ENCODE results near the gene CNTNAP5. TPM values are rescaled to one million over a fixed set of nuclear protein-coding genes. Genes with fewer than 3 reads are reported as not detected.
A peak's percentile ranks its signal among the peaks of the same experiment; 100 is the strongest.

The CNTNAP5 gene
- total RNA-seq, 1 experiment from 2014 or later, result 0.48 TPM

DNA sequence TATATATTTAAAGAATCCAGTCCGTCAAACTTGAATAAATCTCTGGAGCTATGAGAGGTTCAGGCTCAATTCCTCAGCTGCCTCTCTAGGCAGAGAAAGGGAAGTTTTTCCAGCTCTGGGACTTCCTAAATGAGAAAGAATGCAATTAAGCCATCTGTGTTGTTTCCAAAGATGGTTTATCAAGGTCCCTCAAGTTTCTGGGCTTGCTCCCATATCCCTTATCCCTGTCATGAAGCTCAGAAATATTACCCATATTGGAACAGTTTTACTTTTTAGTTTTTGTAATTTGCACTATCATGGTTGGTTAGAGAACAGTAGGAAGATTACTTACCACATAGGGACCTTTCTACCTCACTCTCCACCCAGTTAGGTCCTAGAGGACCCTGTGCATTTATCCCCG, 1.4 kb downstream of the CNTNAP5 start:
- peaks cover 55% of the 10 kb centered on the region for H3K27me3 Mint-ChIP-seq (ENCODE audit: low read depth)

More for the DNA sequence above, 1.4 kb downstream of the CNTNAP5 start:
- Histone ChIP-seq H4K91ac (ENCODE audit: insufficient read length, low read depth, low read length) (no peak overlapping the region), H3K79me1 (ENCODE audit: insufficient read depth, low read depth, low read length, poor library complexity, severe bottlenecking) (no peaks in the 10 kb centered on the region), H2AFZ (ENCODE audit: low read length) (no peak overlapping the region), H3K18ac (ENCODE audit: insufficient read length, low read depth, low read length) (no peak overlapping the region), H2BK15ac (ENCODE audit: low read depth, low read length) (no peak overlapping the region), H3K23ac (ENCODE audit: insufficient read length, low read depth, low read length) (no peak overlapping the region), H2BK12ac (ENCODE audit: insufficient read length, low read depth, low read length) (no peak overlapping the region), H3K23me2 (ENCODE audit: insufficient read length, low read depth, low read length, poor library complexity, severe bottlenecking) (peaks cover 14% of the 10 kb centered on the region), H3K27ac (ENCODE audit: insufficient read length, low read depth, low read length) (no peak overlapping the region), H3K27me3 (ENCODE audit: insufficient read depth, low read length) (peaks cover 13% of the 10 kb centered on the region; the same call in 1 of the 2 replicates), H3K14ac (ENCODE audit: insufficient read depth, low read length) (no peak overlapping the region), H4K20me1 (ENCODE audit: control insufficient read depth, insufficient read depth, insufficient read length) (no peaks in the 10 kb centered on the region), H3K79me2 (ENCODE audit: insufficient read depth, low read length) (no peaks in the 10 kb centered on the region), H4K8ac (replicated peaks; ENCODE audit: insufficient read length, low read depth, low read length) (no peak overlapping the region), H4K5ac (ENCODE audit: insufficient read length, low read depth, low read length) (no peak overlapping the region), H3K56ac (ENCODE audit: insufficient read length, low read depth, low read length) (no peak overlapping the region), H2BK20ac (ENCODE audit: low read depth, low read length, poor library complexity, severe bottlenecking) (no peak overlapping the region), H3K4me2 (ENCODE audit: insufficient read depth, insufficient read length, low read length) (no peak overlapping the region), H2BK120ac (ENCODE audit: low read depth, low read length, poor library complexity, severe bottlenecking) (no peak overlapping the region), H3K9me3 (ENCODE audit: control insufficient read depth, low read depth, low read length) (no peaks in the 10 kb centered on the region), H3K4me1 (ENCODE audit: insufficient read depth, low read length) (no peaks in the 10 kb centered on the region), H3K9ac (ENCODE audit: extremely low read depth, insufficient read length, low read length) (no peak overlapping the region), H2AK5ac (ENCODE audit: insufficient read length, low read length) (no peak overlapping the region), H2BK5ac (ENCODE audit: insufficient read length, low read length) (no peak overlapping the region), H3K4ac (ENCODE audit: low read depth, low read length) (no peak overlapping the region), H3T11ph (ENCODE audit: low read length) (no peak overlapping the region)
- Mint-ChIP-seq H3K4me3 (0 out of 5 replicates have a peak overlapping the region, but pooled peaks of 1 of the 2 experiments have one; percentile 5), H3K4me1 (peaks cover 19 to 20% of the 10 kb centered on the region in 2 experiments), H3K9me3 (no peaks in the 10 kb centered on the region), H3K27ac (no peak overlapping the region), H3K36me3 (ENCODE audit: insufficient read depth in 1 of 3, low read depth in 3 of 3) (no peaks in the 10 kb centered on the region)
- WGBS (ENCODE audit: extremely low coverage, insufficient read length, low lambda C conversion rate), result no CpG with 5 or more reads among the region's 2 CpGs
- no peak for DNase-seq
- TF ChIP-seq, protein P1, sequence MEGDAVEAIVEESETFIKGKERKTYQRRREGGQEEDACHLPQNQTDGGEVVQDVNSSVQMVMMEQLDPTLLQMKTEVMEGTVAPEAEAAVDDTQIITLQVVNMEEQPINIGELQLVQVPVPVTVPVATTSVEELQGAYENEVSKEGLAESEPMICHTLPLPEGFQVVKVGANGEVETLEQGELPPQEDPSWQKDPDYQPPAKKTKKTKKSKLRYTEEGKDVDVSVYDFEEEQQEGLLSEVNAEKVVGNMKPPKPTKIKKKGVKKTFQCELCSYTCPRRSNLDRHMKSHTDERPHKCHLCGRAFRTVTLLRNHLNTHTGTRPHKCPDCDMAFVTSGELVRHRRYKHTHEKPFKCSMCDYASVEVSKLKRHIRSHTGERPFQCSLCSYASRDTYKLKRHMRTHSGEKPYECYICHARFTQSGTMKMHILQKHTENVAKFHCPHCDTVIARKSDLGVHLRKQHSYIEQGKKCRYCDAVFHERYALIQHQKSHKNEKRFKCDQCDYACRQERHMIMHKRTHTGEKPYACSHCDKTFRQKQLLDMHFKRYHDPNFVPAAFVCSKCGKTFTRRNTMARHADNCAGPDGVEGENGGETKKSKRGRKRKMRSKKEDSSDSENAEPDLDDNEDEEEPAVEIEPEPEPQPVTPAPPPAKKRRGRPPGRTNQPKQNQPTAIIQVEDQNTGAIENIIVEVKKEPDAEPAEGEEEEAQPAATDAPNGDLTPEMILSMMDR (conservative IDR thresholded peaks at IDR 0.05), result no peak
